Ovary (tissue), 3 donors: ENCODE data around the gene OR4F17.
"Not testable (repeated sequence)": the region's sequence is repeated elsewhere in the genome, so short reads cannot be mapped to it uniquely, and the experiment has no call there.

Source experiments
- EP300 ChIP-seq: sonication (generic); formaldehyde crosslinking; IDR thresholded peaks from one replicate; pipeline ENCODE4 v1.6.1; 2017; ENCODE audit warnings: antibody characterized with exemption
- POLR2A ChIP-seq: fragments of 450-650 bp; IDR thresholded peaks from one replicate; pipeline ENCODE4 v1.6.1; 2017; ENCODE audit warnings: antibody characterized with exemption, mild to moderate bottlenecking, moderate library complexity
- TF ChIP-seq, protein P1 (sequence below), 3 donors: fragments of 450-650 bp in 2 of 3; fragments of 200-600 bp in 1 of 3; IDR thresholded peaks; one replicate each; pipeline versions ENCODE4 v1.5.1 to v1.8.0; 2016 to 2022; ENCODE audit warnings: antibody characterized with exemption in 3 of 3, mild to moderate bottlenecking in 1 of 3
- donor health status: DM: no; HTN: no; CAD: no.

GRCh38 chr19:90678-91077 lies 16.2 kb upstream of the OR4F17 start:
- TF ChIP-seq POLR2A, EP300: not testable (repeated sequence)
- TF ChIP-seq, protein P1, sequence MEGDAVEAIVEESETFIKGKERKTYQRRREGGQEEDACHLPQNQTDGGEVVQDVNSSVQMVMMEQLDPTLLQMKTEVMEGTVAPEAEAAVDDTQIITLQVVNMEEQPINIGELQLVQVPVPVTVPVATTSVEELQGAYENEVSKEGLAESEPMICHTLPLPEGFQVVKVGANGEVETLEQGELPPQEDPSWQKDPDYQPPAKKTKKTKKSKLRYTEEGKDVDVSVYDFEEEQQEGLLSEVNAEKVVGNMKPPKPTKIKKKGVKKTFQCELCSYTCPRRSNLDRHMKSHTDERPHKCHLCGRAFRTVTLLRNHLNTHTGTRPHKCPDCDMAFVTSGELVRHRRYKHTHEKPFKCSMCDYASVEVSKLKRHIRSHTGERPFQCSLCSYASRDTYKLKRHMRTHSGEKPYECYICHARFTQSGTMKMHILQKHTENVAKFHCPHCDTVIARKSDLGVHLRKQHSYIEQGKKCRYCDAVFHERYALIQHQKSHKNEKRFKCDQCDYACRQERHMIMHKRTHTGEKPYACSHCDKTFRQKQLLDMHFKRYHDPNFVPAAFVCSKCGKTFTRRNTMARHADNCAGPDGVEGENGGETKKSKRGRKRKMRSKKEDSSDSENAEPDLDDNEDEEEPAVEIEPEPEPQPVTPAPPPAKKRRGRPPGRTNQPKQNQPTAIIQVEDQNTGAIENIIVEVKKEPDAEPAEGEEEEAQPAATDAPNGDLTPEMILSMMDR (IDR thresholded peaks at IDR 0.05) = not testable (repeated sequence)
